ENCODE data around the gene SPATA1. TPM values are rescaled to one million over a fixed set of nuclear protein-coding genes. Genes with fewer than 3 reads are reported as not detected.

SPATA1 gene
- total RNA-seq, 1 experiment from 2014 or later, result 0.85 TPM

GRCh38 chr1:84582802-84583587 lies 76.8 kb downstream of the SPATA1 start:
- ChIA-PET CTCF (interaction anchor here (0.9 to 1.9 kb wide), 6 partner anchors 22 to 175 kb away, joined by 3 to 6 read pairs (median 4); partner anchors contain the start of genes GNG5 and SPATA1), POLR2A (no interaction called here)
- Mint-ChIP-seq H3K4me3 (no peak overlapping the region), H3K4me1 (peaks cover 36% of the 10 kb centered on the region), H3K36me3 (peaks cover 14% of the 10 kb centered on the region), H3K27ac (peak overlapping the region; percentile 70), H3K9me3 (peaks cover 20% of the 10 kb centered on the region), H3K27me3 (ENCODE audit: low read depth) (no peaks in the 10 kb centered on the region; the same call in 1 of the 2 replicates)
- no peak for DNase-seq (ENCODE audit: low spot score)
- peak; percentile 72 for ATAC-seq
- TF ChIP-seq SP1 (CRISPR knock-in tag; conservative IDR thresholded peaks at IDR 0.05) (no peak; the same call in 1 of the 2 replicates), FOXJ3 (CRISPR knock-in tag; IDR thresholded peaks at IDR 0.05; ENCODE audit: borderline replicate concordance) (no peak), PRRX2 (CRISPR knock-in tag; IDR thresholded peaks at IDR 0.05) (no peak), RELA (CRISPR knock-in tag; IDR thresholded peaks at IDR 0.05; ENCODE audit: borderline replicate concordance) (no peak), NFATC4 (CRISPR knock-in tag; IDR thresholded peaks at IDR 0.05) (no peak), GABPB1 (CRISPR knock-in tag; IDR thresholded peaks at IDR 0.05) (no peak), MYBL2 (CRISPR knock-in tag; IDR thresholded peaks at IDR 0.05) (no peak), E2F5 (CRISPR knock-in tag; IDR thresholded peaks at IDR 0.05) (no peak), ZNF263 (CRISPR knock-in tag; IDR thresholded peaks at IDR 0.05; ENCODE audit: low read depth) (no peak)
- TF ChIP-seq, protein P1, sequence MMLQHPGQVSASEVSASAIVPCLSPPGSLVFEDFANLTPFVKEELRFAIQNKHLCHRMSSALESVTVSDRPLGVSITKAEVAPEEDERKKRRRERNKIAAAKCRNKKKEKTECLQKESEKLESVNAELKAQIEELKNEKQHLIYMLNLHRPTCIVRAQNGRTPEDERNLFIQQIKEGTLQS (CRISPR knock-in tag; conservative IDR thresholded peaks at IDR 0.05), result no peak

DNA sequence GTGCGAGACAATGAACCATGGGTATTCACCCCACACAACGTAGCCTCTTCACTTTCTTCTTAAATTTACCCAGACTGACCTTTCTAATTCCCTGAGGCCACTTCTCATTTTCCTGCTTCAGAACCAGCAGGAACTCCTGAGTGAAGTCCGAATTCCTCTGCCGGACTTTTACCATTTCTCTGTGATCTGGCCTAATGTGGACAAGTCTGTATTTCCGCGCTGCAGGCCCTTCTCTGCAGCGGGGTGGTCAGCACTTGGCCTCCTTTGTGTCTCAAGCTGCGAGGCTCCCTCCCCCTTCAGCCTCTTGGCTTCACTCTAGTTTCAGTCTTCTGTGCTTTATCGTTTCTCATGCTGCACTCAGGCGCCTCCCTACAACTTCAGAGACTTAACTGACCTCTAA lies 77.5 kb downstream of the SPATA1 start:
- DNase-seq (ENCODE audit: low spot score), result no peak
- ATAC-seq, result peak; percentile 35
- Mint-ChIP-seq H3K9me3 (peaks cover 20% of the 10 kb centered on the region), H3K36me3 (peaks cover 14% of the 10 kb centered on the region), H3K27ac (peak overlapping the region; percentile 70), H3K27me3 (ENCODE audit: low read depth) (no peaks in the 10 kb centered on the region; the same call in 1 of the 2 replicates), H3K4me1 (peaks cover 36% of the 10 kb centered on the region), H3K4me3 (no peak overlapping the region)
- TF ChIP-seq E2F5 (CRISPR knock-in tag; IDR thresholded peaks at IDR 0.05) (no peak), MLX (CRISPR knock-in tag; IDR thresholded peaks at IDR 0.05) (no peak), ATF1 (CRISPR knock-in tag; IDR thresholded peaks at IDR 0.05) (no peak), JAZF1 (CRISPR knock-in tag; IDR thresholded peaks at IDR 0.05) (no peak), RELA (CRISPR knock-in tag; IDR thresholded peaks at IDR 0.05; ENCODE audit: borderline replicate concordance) (no peak), ZNF219 (CRISPR knock-in tag; IDR thresholded peaks at IDR 0.05; ENCODE audit: borderline replicate concordance) (no peak), ATF6 (CRISPR knock-in tag; IDR thresholded peaks at IDR 0.05) (no peak), ZNF396 (CRISPR knock-in tag; IDR thresholded peaks at IDR 0.05; ENCODE audit: borderline replicate concordance) (no peak), OVOL2 (CRISPR knock-in tag; IDR thresholded peaks at IDR 0.05; ENCODE audit: borderline replicate concordance) (no peak), NR2C2 (CRISPR knock-in tag; IDR thresholded peaks at IDR 0.05) (no peak)
- TF ChIP-seq, protein P2, sequence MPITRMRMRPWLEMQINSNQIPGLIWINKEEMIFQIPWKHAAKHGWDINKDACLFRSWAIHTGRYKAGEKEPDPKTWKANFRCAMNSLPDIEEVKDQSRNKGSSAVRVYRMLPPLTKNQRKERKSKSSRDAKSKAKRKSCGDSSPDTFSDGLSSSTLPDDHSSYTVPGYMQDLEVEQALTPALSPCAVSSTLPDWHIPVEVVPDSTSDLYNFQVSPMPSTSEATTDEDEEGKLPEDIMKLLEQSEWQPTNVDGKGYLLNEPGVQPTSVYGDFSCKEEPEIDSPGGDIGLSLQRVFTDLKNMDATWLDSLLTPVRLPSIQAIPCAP (CRISPR knock-in tag; IDR thresholded peaks at IDR 0.05), result no peak
- TF ChIP-seq, protein P3, sequence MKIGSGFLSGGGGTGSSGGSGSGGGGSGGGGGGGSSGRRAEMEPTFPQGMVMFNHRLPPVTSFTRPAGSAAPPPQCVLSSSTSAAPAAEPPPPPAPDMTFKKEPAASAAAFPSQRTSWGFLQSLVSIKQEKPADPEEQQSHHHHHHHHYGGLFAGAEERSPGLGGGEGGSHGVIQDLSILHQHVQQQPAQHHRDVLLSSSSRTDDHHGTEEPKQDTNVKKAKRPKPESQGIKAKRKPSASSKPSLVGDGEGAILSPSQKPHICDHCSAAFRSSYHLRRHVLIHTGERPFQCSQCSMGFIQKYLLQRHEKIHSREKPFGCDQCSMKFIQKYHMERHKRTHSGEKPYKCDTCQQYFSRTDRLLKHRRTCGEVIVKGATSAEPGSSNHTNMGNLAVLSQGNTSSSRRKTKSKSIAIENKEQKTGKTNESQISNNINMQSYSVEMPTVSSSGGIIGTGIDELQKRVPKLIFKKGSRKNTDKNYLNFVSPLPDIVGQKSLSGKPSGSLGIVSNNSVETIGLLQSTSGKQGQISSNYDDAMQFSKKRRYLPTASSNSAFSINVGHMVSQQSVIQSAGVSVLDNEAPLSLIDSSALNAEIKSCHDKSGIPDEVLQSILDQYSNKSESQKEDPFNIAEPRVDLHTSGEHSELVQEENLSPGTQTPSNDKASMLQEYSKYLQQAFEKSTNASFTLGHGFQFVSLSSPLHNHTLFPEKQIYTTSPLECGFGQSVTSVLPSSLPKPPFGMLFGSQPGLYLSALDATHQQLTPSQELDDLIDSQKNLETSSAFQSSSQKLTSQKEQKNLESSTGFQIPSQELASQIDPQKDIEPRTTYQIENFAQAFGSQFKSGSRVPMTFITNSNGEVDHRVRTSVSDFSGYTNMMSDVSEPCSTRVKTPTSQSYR (CRISPR knock-in tag; IDR thresholded peaks at IDR 0.05), result no peak
- TF ChIP-seq, protein P4, sequence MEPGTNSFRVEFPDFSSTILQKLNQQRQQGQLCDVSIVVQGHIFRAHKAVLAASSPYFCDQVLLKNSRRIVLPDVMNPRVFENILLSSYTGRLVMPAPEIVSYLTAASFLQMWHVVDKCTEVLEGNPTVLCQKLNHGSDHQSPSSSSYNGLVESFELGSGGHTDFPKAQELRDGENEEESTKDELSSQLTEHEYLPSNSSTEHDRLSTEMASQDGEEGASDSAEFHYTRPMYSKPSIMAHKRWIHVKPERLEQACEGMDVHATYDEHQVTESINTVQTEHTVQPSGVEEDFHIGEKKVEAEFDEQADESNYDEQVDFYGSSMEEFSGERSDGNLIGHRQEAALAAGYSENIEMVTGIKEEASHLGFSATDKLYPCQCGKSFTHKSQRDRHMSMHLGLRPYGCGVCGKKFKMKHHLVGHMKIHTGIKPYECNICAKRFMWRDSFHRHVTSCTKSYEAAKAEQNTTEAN (CRISPR knock-in tag; IDR thresholded peaks at IDR 0.05), result no peak
- CTCF ChIA-PET, result interaction anchor here (1.2 to 1.9 kb wide), 7 partner anchors 21 to 199 kb away, joined by 3 to 6 read pairs (median 4); partner anchors contain the start of genes GNG5 and SPATA1
- POLR2A ChIA-PET, result interaction anchor here (1.0 kb wide), 1 partner anchor 10 kb away, joined by 4 read pairs; the partner anchor contains the start of gene CTBS
